ENCODE measurements around the gene RGL4. TPM values are rescaled to one million over a fixed set of nuclear protein-coding genes. Genes with fewer than 3 reads are reported as not detected.

RGL4 gene
- total and polyA plus RNA-seq, 2 of the 13 experiments (the other 11 are each of a cell fraction or from before 2014, with no cell fraction given) = not detected

DNA sequence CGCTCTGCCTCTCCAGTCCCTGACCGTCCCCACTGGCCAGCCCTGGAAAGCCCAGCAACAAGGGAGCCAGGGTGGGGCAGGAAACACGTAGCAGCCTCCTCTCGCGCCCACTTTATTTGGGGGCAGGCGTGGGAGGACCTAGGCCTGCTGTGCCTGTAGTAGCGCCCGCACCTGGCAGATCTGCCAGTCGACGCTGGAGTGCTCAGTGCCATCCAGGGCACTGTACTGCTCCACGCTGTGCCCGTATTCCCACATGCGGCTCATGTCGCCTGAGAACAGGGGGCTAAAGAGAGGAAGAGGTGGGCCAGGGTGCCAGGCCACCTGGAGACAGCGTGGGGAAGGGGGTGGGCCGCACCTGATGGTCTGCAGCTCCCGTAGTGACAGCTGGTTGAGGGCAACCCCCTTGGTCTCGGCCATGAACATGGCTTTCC is 41.7 kb upstream of the RGL4 start:
- intact Hi-C loops (cut with micrococcal nuclease; ENCODE audit: unreplicated experiment) (no loop called here), in situ Hi-C loops (cut with HindIII; ENCODE audit: extremely low pct_ligation_motif_present, low pct_unique_long_range_greater_than_20kb) (no loop called here)
- H3K4me2 ChIP-seq (ENCODE audit: low read depth, low read length) = no peak overlapping the region
- no peaks in the 10 kb centered on the region for H3K36me3 ChIP-seq (replicated peaks in 1 of 2; ENCODE audit: control insufficient read depth in 1 of 2, insufficient read depth in 2 of 2, low read length in 2 of 2)
- no peaks in the 10 kb centered on the region for H4K20me1 ChIP-seq (ENCODE audit: insufficient read depth, low read length)
- no peak for FAIRE-seq
- H3K27me3 ChIP-seq (ENCODE audit: control insufficient read depth in 1 of 2, insufficient read depth in 2 of 2, low read length in 2 of 2) = no peaks in the 10 kb centered on the region
- DNase-seq (ENCODE audit: low spot score) = no peak
- ChIA-PET POLR2A (no interaction called here), CTCF (ENCODE audit: low intra/inter-chr PET ratio, low total read pairs) (no interaction called here)
- no peak overlapping the region for H3K27ac ChIP-seq (ENCODE audit: extremely low read length, insufficient read depth, low read length)
- H3K4me1 ChIP-seq (ENCODE audit: insufficient read depth, low read length) = no peaks in the 10 kb centered on the region
- H3K9me3 ChIP-seq (ENCODE audit: low read length) = no peaks in the 10 kb centered on the region
- BruUV-seq (replicated peaks) = no TSS peak
- WGBS (ENCODE audit: low lambda C conversion rate) = over 99% methylated on average over 17 of the region's 18 CpGs
- no peaks in the 10 kb centered on the region for H3K79me2 ChIP-seq (ENCODE audit: insufficient read depth, low read length)
- H2AFZ ChIP-seq (ENCODE audit: low read length) = no peak overlapping the region
- peak; percentile 62 for TF ChIP-seq AGO2 (optimal IDR thresholded peaks at IDR 0.05; ENCODE audit: low read depth, low read length)
- TF ChIP-seq ETV5 (CRISPR knock-in tag; IDR thresholded peaks at IDR 0.05; ENCODE audit: borderline replicate concordance) = no peak
- TF ChIP-seq, protein P1, sequence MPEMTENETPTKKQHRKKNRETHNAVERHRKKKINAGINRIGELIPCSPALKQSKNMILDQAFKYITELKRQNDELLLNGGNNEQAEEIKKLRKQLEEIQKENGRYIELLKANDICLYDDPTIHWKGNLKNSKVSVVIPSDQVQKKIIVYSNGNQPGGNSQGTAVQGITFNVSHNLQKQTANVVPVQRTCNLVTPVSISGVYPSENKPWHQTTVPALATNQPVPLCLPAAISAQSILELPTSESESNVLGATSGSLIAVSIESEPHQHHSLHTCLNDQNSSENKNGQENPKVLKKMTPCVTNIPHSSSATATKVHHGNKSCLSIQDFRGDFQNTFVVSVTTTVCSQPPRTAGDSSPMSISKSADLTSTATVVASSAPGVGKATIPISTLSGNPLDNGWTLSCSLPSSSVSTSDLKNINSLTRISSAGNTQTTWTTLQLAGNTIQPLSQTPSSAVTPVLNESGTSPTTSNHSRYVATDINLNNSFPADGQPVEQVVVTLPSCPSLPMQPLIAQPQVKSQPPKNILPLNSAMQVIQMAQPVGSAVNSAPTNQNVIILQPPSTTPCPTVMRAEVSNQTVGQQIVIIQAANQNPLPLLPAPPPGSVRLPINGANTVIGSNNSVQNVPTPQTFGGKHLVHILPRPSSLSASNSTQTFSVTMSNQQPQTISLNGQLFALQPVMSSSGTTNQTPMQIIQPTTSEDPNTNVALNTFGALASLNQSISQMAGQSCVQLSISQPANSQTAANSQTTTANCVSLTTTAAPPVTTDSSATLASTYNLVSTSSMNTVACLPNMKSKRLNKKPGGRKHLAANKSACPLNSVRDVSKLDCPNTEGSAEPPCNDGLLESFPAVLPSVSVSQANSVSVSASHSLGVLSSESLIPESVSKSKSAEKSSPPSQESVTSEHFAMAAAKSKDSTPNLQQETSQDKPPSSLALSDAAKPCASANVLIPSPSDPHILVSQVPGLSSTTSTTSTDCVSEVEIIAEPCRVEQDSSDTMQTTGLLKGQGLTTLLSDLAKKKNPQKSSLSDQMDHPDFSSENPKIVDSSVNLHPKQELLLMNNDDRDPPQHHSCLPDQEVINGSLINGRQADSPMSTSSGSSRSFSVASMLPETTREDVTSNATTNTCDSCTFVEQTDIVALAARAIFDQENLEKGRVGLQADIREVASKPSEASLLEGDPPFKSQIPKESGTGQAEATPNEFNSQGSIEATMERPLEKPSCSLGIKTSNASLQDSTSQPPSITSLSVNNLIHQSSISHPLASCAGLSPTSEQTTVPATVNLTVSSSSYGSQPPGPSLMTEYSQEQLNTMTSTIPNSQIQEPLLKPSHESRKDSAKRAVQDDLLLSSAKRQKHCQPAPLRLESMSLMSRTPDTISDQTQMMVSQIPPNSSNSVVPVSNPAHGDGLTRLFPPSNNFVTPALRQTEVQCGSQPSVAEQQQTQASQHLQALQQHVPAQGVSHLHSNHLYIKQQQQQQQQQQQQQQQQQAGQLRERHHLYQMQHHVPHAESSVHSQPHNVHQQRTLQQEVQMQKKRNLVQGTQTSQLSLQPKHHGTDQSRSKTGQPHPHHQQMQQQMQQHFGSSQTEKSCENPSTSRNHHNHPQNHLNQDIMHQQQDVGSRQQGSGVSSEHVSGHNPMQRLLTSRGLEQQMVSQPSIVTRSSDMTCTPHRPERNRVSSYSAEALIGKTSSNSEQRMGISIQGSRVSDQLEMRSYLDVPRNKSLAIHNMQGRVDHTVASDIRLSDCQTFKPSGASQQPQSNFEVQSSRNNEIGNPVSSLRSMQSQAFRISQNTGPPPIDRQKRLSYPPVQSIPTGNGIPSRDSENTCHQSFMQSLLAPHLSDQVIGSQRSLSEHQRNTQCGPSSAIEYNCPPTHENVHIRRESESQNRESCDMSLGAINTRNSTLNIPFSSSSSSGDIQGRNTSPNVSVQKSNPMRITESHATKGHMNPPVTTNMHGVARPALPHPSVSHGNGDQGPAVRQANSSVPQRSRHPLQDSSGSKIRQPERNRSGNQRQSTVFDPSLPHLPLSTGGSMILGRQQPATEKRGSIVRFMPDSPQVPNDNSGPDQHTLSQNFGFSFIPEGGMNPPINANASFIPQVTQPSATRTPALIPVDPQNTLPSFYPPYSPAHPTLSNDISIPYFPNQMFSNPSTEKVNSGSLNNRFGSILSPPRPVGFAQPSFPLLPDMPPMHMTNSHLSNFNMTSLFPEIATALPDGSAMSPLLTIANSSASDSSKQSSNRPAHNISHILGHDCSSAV (CRISPR knock-in tag; IDR thresholded peaks at IDR 0.05; ENCODE audit: borderline replicate concordance) = no peak
- TF ChIP-seq CCDC6 (CRISPR knock-in tag; IDR thresholded peaks at IDR 0.05) = no peak
- TF ChIP-seq ZFX (CRISPR knock-in tag; IDR thresholded peaks at IDR 0.05; ENCODE audit: low read depth) = no peak
- no peak for TF ChIP-seq RBAK (CRISPR knock-in tag; IDR thresholded peaks at IDR 0.05)
- no peak for TF ChIP-seq ZBTB7B (CRISPR knock-in tag; IDR thresholded peaks at IDR 0.05)
- 0 out of 2 replicates have a peak, but pooled peaks have one; percentile 47 for TF ChIP-seq HNRNPL (IDR thresholded peaks at IDR 0.05; ENCODE audit: low read depth, low read length)
- no peak for TF ChIP-seq ZNF232 (CRISPR knock-in tag; IDR thresholded peaks at IDR 0.05; ENCODE audit: borderline replicate concordance)
- no peak for TF ChIP-seq ZNF883 (CRISPR knock-in tag; IDR thresholded peaks at IDR 0.05; ENCODE audit: not compliant biosample characterization)
- TF ChIP-seq JDP2 (CRISPR knock-in tag; IDR thresholded peaks at IDR 0.05; ENCODE audit: borderline replicate concordance) = no peak
- TF ChIP-seq RFXANK (CRISPR knock-in tag; IDR thresholded peaks at IDR 0.05) = no peak
- no peak for TF ChIP-seq ZNF34 (CRISPR knock-in tag; IDR thresholded peaks at IDR 0.05; ENCODE audit: borderline replicate concordance)
- no peak for TF ChIP-seq PRPF4 (IDR thresholded peaks at IDR 0.05; ENCODE audit: low read depth, low read length, poor library complexity, severe bottlenecking)
- H3K4me3 ChIP-seq (replicated peaks in 1 of 3; ENCODE audit: insufficient read depth in 1 of 3, low read depth in 2 of 3, low read length in 3 of 3) = no peak overlapping the region
- H3K9ac ChIP-seq (ENCODE audit: insufficient read depth, low read depth, low read length) = no peak overlapping the region
- no peak for ATAC-seq
